ENCODE results near the gene APLP2.

Gene APLP2

GRCh38 chr11:130121445-130121978 is 51.8 kb downstream of the APLP2 start:
- no peak for DNase-seq

- no peak for DNase-seq
Measured at GRCh38 chr11:130122141-130122575, 52.5 kb downstream of the APLP2 start.

- DNase-seq = no peak
Measured at GRCh38 chr11:130123414-130124040, 53.8 kb downstream of the APLP2 start.

DNA sequence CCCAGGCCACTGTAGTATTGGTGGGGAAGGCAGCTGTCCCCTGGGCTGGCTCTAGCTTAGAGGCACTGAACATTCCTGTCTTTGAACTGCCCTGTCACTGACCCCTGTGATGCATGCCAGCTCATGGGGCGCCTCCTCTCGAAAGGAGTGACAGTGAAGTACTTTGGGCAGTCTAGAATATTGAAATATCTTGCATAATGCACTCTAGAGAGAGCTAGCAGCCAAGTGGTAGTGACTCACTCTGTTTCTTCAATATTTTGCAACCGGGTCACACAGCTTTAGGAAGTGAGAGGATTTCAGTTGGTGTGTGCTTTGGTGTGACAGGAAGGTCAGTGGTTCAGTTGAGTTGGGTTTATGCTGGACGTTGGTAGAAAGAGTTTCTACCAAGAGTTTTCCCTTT is 54.4 kb downstream of the APLP2 start:
- no peak for DNase-seq

GRCh38 chr11:130125638-130126037 is 55.9 kb downstream of the APLP2 start:
- DNase-seq = no peak

GRCh38 chr11:130126516-130126915 is 56.8 kb downstream of the APLP2 start:
- no peak for DNase-seq

GRCh38 chr11:130127509-130127908 is 57.8 kb downstream of the APLP2 start:
- no peak for DNase-seq

DNA sequence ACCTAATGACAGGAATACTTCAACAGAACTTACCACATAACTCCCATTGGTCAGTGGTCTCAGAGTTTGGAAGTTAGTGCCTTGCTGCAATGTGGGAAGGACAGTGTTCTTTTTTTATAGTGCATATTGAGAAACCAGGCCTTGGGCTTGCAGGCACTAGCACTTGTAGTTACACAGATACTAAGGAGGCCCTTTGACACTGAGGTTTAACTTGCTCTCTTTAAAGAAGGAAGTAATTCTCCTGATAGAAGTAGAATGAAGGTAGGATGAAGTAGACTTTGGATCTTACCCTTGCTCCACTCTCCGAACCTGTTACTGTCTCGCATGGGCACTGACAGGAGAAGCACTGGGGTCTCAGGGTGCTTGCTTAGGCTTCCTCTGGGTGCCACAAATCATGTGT is 58.9 kb downstream of the APLP2 start:
- DNase-seq = no peak

DNA sequence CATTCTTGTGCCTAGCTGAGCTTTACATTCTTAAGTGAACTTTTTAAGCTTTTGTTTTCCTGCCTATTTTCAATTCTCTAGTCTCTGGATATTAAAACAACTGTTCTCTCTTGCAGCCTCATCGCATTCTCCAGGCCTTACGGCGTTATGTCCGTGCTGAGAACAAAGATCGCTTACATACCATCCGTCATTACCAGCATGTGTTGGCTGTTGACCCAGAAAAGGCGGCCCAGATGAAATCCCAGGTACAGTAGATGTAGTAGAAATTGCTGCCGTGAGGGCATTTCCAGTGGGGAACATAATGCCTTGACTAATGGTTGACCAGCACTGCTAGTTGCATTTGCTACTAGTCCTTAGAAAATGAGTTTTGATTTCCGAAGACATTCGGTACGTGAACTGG is 60.2 kb downstream of the APLP2 start:
- no peak for DNase-seq

- DNase-seq = no peak
Measured at GRCh38 chr11:130131961-130132850, 62.5 kb downstream of the APLP2 start.

DNA sequence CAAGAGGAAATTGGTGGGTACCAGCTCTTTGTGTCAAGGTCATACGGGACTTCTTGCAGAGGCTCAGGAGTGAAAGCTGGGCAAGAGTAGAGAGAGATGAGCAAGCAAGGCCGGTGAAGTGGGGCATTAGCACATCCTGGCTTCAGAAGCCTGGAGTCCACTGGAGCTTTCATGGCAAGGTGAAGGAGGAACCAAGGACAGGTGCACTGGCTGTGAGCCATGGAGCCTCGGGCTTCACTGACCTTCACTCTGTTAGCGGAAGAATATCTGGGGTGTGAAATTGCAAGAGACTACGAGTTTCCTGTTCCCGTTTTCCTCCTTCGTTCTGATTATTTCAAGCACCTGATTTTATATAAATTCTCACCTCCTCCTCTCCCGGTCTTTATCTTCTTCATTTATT is 64.0 kb downstream of the APLP2 start:
- DNase-seq = no peak

DNA sequence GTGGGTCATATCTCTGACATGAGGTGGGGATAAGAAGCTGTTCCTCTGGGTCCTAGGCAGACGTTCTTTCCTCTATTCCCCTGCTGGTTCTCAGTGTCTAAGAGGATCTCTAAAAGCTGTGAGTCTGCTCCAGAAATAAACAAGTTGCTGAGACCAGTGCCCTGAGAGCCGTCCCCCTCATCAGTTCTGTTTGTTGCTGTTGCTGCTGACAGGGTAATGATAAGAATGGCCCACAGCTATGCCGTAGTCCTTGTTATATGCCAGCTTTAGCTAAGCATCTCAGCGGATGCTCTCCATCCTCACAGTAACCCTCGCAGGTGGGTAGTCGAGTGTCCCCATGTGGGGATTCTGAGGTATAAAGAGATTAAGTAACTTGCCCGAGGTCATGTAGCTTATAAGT is 66.4 kb downstream of the APLP2 start:
- DNase-seq = no peak

DNA sequence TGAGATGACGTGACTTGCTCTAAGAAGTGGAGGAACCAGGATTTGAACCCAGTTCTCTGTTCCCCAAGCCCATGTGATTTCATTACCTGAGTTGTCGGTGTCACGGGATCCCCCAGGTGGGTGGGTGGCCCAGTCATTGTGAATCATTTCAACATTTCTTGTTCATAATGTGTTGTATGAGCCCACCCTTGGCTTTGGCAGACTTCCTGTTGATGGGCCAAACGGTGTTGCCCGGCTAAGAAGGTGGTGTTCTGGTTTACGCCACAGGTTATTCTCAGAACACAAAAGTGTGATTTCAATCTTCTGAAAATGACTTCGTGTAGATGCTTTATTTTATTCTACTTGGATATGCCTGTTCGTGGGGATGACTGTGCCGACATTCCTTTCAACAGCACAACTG is 68.3 kb downstream of the APLP2 start:
- no peak for DNase-seq

GRCh38 chr11:130139401-130139800 is 69.7 kb downstream of the APLP2 start:
- no peak for DNase-seq

DNA sequence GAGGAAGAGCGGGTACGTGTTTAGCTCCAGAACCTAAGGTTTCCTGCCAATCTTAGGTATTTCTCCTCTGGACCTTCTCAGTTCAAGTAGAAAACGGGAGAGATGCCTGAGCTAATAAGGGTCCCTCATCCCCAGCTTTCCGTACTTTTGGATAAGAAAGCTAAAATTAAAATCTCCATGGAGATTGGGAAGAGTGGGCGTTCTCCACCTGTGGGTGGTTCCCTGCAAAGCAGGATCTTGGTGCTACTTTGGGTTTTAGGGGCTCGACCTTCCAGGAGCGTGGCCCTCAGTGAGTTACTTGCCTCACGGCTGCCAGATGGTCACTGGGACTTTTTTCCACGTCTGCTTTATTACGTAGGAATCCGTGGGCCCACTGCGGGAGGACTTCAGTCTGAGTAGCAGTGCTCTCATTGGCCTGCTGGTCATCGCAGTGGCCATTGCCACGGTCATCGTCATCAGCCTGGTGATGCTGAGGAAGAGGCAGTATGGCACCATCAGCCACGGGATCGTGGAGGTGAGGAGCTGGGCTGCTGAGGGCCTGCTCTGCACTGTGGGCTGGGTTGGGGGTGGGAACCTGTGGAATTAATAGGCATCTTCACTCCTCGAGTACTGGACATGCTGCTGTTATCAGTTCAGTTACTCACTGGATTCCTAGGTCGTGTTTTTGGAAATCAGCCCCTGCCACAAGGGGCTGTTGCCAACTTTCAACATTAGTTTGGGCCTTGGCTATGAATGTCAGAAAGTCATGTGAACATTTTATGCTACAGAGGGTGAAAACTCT is 72.1 kb downstream of the APLP2 start:
- no peak for DNase-seq

- no peak for DNase-seq
Measured at GRCh38 chr11:130144141-130144540, 74.4 kb downstream of the APLP2 start.

DNA sequence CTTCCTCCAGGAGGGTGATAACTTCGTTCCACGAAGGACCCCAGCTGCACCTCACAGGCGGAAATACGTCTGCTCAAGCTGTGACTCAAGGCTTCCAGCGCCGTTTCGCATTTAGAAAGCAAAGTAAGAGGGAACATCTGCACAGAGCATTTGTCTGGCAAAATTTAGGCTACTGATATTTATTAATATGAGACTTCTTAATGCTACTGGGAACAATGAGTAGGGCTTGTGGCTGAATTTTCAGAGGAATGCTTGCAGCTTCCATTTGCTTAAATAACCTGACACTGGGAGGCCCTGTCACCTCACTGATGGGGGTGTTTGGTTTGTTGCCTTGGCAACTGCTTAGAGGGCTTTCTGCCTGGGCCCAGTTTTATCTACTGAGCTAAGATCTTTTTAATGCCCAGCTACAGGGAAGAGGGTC is 75.2 kb downstream of the APLP2 start:
- no peak for DNase-seq

- no peak for DNase-seq
Measured at GRCh38 chr11:130145311-130145812, 75.7 kb downstream of the APLP2 start.

DNA sequence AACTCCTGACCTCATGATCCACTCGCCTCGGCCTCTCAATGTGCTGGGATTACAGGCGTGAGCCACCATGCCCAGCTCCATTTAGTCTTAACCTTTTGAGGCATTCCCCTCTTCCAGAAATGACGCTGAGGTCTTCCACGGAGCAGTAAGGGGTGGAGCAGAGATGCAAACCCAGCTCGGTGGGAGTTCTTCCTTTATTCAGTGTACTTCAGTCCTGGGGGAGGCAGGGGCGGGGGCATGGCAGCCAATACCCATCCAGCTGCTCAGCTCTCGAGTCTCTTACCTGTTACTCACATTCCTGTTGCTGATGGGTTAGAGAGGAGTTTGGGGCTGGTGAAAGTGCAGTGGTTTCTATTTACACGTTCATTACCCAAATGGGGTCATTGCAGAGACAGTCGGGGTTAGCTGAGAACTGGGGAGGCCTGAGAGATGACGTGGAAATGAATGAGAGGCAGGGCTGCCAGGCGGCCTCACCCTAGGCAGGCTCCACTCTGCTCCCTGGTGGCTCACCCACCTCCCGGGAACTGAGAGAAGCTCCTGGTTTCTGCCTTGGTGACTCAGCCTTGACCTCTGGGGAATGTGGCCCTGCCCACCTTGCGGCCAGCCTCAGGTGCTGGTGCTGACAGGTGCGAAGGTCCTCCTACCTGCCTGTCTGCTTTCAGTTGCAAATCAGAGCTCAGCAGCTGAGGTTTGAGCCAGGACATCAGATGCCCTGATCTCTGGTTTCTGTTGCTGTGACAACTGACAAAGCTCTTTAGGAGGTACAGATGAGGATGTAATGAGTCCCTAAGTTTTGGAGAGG is 76.5 kb downstream of the APLP2 start:
- DNase-seq = no peak

GRCh38 chr11:130146796-130147195 is 77.1 kb downstream of the APLP2 start:
- DNase-seq = no peak

DNA sequence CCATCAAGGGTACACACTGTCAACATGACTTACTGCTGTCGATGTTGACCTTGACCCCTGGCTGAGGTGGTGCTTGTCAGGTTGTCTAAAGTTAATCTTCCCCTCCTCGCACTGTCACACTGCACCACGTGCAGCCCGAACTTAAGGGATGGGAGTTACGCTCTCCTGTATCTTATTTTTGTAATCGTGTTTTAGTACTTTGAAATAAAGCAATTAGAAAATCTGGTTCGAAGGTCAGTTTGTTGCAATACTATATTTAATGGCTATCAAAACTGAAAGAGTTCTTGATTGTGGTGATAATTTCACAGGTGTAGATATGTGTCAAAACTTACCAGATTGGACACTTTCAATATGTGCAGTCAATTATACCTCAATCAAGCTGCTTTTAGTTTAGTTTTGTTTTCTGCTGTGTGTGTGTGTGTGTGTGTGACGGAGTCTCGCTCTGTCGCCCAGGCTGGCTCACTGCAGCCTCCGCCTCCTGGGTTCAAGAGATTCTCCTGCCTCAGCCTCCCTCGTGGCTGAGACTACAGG is 79.2 kb downstream of the APLP2 start:
- no peak for DNase-seq

GRCh38 chr11:130150790-130151189 is 81.1 kb downstream of the APLP2 start:
- no peak for DNase-seq

Measured in activated gamma-delta T cell (primary cell).